Activated B cell treated with CpG ODN at 0.5 μM for 24 hours (primary cell): Measurements from ENCODE around the gene PKN1. TPM values are rescaled to one million over a fixed set of nuclear protein-coding genes. Genes with fewer than 3 reads are reported as not detected.

ENCODE experiments used
- ATAC-seq: fragments of 200-7000 bp; cut with Tn5 transposase; one replicate; pipeline ENCODE4 v1.10.0; 2021; ENCODE audit warnings: low read depth, mild to moderate bottlenecking, moderate library complexity
- CTCF ChIA-PET: fragments of 350-600 bp; sonication (Branson Sonifier 250); formaldehyde crosslinking; loops from one replicate; lab custom pipeline; 2021; ENCODE audit warnings: antibody characterized with exemption; lab: Charles Lee
- POLR2A ChIA-PET: fragments of 350-600 bp; sonication (Branson Sonifier 250); formaldehyde crosslinking; loops from one replicate; lab custom pipeline; 2021; ENCODE audit warnings: antibody characterized with exemption; lab: Charles Lee
- DNase-seq: peaks from one replicate; pipeline ENCODE4 v3.0.0; 2022
- H3K27ac Mint-ChIP-seq: one replicate; pipeline ENCODE4 v1.8.0; 2020; ENCODE audit warnings: mixed read lengths
- H3K27me3 Mint-ChIP-seq: one replicate; pipeline ENCODE4 v1.8.0; 2021; ENCODE audit warnings: mixed read lengths
- H3K36me3 Mint-ChIP-seq: one replicate; pipeline ENCODE4 v1.8.0; 2021; ENCODE audit warnings: low read depth, mixed read lengths
- H3K4me1 Mint-ChIP-seq: one replicate; pipeline ENCODE4 v1.8.0; 2021; ENCODE audit warnings: mixed read lengths
- H3K4me3 Mint-ChIP-seq: one replicate; pipeline ENCODE4 v1.8.0; 2020; ENCODE audit warnings: mild to moderate bottlenecking, mixed read lengths
- H3K9me3 Mint-ChIP-seq: one replicate; pipeline ENCODE4 v1.8.0; 2020; ENCODE audit warnings: mixed read lengths
- CTCF ChIP-seq: fragments of 200-600 bp; IDR thresholded peaks from one replicate; pipeline ENCODE4 v1.8.0; 2022; ENCODE audit warnings: antibody characterized with exemption, mild to moderate bottlenecking
- intact Hi-C: fragments of 100-400 bp; cut with micrococcal nuclease; formaldehyde crosslinking; loops from one replicate; pipeline ENCODE4 v1.15.1; 2024
- total RNA-seq: library from RNA; stranded (reverse); gene quantifications from 2 replicates; pipeline ENCODE4 v1.2.3, GENCODE V29; 2022

Gene PKN1
- total RNA-seq, 1 donor from 2014 or later: 159 TPM

DNA sequence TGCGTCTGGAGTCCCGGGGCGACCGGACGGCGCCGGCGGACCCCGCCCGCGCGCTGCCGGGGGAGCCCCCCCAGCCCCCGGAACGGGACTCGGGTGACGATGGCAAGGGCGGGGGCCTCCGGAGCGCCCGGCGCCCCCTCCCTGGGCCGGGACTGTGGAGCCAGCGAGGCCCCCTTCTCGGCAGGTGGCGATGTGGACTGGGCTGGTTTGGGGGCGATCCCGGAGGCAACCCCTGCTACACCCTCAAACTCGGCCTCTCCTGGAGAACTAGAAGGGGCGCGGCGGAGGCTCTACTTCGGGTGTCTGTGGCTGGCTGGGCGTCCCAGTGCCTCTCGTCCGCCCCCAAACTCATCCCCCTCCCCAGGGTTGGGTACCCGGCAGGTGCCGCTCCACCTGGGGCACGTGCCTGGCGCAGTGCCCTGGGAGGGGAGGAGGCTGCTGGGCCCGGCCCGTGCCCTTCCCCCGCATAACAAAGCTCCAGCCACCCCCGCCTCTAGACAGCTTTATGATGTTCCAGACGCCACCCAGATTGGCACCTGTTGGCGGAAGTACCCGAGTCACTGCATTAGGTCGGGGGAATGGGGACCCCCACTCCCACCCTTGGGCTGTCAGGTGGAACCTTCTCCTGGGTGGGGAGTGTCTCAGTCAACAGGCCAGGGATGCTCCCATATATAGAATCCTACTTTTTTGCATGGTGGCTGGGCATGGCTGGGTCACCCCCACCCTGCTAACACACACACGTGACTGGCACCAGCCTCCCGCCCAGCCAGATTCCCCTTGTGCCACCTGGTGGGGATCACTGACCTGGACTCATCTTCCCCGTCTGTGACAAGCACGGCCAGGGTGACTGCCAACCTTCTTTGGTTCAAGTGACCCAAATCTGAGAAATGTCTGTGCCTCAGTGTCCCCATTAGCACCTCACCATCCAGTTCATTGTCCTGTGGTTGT, 722 bp downstream of the PKN1 start:
- H3K9me3 Mint-ChIP-seq: no peaks in the 10 kb centered on the region
- peaks cover 37% of the 10 kb centered on the region for H3K4me1 Mint-ChIP-seq
- no peaks in the 10 kb centered on the region for H3K27me3 Mint-ChIP-seq
- ATAC-seq (peak; percentile 55), DNase-seq (peak; percentile 45)
- no peak for TF ChIP-seq CTCF
- intact Hi-C loops: no loop called here
- H3K36me3 Mint-ChIP-seq: peaks cover 4% of the 10 kb centered on the region
- H3K27ac Mint-ChIP-seq: peak overlapping the region; percentile 68
- peak overlapping the region; percentile 77 for H3K4me3 Mint-ChIP-seq
- POLR2A ChIA-PET: interaction anchor here (0.6 to 1.4 kb wide), 6 partner anchors 14 to 587 kb away, joined by 3 to 8 read pairs (median 4); partner anchors contain the start of gene DNAJB1
- CTCF ChIA-PET: interaction anchor here (1.4 kb wide), 1 partner anchor 297 kb away, joined by 3 read pairs; no protein-coding TSS in a partner anchor

- CTCF ChIA-PET: interaction anchor here (1.4 kb wide), 1 partner anchor 298 kb away, joined by 3 read pairs; no protein-coding TSS in a partner anchor
- Mint-ChIP-seq H3K4me1 (peaks cover 43% of the 10 kb centered on the region), H3K4me3 (peak overlapping the region; percentile 77), H3K36me3 (peaks cover 4% of the 10 kb centered on the region), H3K9me3 (no peaks in the 10 kb centered on the region), H3K27me3 (no peaks in the 10 kb centered on the region), H3K27ac (peak overlapping the region; percentile 68)
- no peak for TF ChIP-seq CTCF
- POLR2A ChIA-PET: interaction anchor here (1.2 to 1.4 kb wide), 3 partner anchors 15 to 588 kb away, joined by 3 to 4 read pairs (median 4); no protein-coding TSS in a partner anchor
- intact Hi-C loops: no loop called here
- ATAC-seq (no peak), DNase-seq (no peak)
Measured at GRCh38 chr19:14434543-14435319, 1.6 kb downstream of the PKN1 start.

DNA sequence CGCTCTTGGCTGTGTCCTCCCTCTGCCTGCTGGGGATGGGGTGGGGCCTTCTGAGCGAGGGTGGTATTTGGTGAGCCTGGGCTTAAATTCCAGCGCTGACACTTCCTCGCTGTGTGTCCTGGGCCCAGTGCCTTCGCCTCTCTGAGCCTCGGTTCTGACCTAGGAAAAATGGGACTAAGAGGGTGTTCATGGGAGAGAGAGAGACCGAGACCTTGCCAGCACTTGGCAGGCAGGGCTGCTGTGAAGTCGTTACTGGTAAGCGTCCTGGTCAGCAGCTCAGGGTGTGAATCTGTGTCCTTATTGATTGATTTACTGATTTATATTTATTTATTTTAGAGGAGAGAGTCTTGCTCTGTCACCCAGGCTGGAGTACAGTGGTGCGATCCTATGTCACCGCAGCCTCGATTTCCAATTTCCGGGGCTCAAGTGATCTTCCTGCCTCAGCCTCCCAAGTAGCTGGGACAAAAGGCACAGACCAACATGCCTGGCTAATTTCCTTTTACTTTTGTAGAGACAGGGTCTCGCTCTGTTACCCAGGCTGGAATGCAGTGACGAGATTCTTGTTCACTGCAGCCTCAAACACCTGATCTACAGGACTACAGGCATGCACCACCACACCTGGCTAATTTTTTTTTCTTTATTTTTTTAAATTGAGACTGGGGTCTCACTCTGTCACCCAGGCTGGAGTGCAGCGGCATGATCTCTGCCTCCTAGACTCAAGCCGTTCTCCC, 2.4 kb downstream of the PKN1 start:
- ATAC-seq (no peak), DNase-seq (no peak)
- no peak for TF ChIP-seq CTCF
- H3K9me3 Mint-ChIP-seq: no peaks in the 10 kb centered on the region
- H3K36me3 Mint-ChIP-seq: peaks cover 10% of the 10 kb centered on the region
- no peaks in the 10 kb centered on the region for H3K27me3 Mint-ChIP-seq
- H3K4me3 Mint-ChIP-seq: peak overlapping the region; percentile 16
- H3K4me1 Mint-ChIP-seq: peaks cover 51% of the 10 kb centered on the region
- intact Hi-C loops: no loop called here
- ChIA-PET POLR2A (interaction anchor here (1.2 kb wide), 1 partner anchor 15 kb away, joined by 4 read pairs; no protein-coding TSS in a partner anchor), CTCF (no interaction called here)
- no peak overlapping the region for H3K27ac Mint-ChIP-seq

- Mint-ChIP-seq H3K9me3 (no peaks in the 10 kb centered on the region), H3K27me3 (no peaks in the 10 kb centered on the region), H3K36me3 (peaks cover 20% of the 10 kb centered on the region), H3K4me3 (no peak overlapping the region), H3K27ac (peak overlapping the region; percentile 53), H3K4me1 (peaks cover 47% of the 10 kb centered on the region)
- intact Hi-C loops: no loop called here
- ChIA-PET POLR2A (interaction anchor here (0.8 kb wide), 1 partner anchor 13 kb away, joined by 7 read pairs; no protein-coding TSS in a partner anchor), CTCF (interaction anchor here (0.9 to 1.0 kb wide), 2 partner anchors 42 to 237 kb away, joined by 3 read pairs; no protein-coding TSS in a partner anchor)
- DNase-seq (no peak), ATAC-seq (no peak)
- TF ChIP-seq CTCF: no peak
Measured at GRCh38 chr19:14437578-14438140, 4.6 kb downstream of the PKN1 start.
